ENCODE measurements around the gene STX10. TPM values are rescaled to one million over a fixed set of nuclear protein-coding genes. Genes with fewer than 3 reads are reported as not detected.
"Not testable (repeated sequence)": the region's sequence is repeated elsewhere in the genome, so short reads cannot be mapped to it uniquely, and the experiment has no call there.

STX10 gene
- total RNA-seq, 1 donor from 2014 or later: 75.3 TPM

DNA sequence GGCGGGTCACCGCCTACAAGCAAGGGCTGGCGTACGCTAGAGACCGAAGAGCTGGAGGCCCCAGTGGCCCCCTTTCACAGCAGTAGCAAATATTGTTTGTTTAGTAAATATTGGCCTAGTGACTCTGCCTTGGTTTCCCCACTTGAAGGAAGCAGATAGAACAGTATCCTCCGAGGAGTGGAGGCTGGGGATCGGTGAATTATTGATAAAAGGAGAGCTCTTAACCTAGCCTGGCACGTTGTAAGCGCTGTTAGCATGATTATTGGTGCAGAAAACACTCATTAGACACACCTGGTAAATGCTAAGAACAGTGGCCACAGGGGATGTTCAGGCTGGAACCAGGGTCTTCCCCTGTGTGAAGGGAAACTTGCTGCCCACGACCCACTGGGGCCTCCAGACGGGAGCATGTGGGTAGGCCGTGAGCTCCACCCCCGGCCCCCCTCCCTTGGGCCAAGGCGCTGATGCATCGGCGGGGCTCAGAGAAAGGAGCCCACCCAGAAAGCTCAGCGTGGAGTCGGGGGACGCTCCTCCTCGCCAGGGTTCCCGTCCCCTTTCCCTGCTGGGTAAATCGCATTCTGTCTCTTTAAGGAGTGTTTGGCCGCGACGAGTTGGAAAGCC, 2.3 kb upstream of the STX10 start:
- no peak for DNase-seq (ENCODE audit: low read depth)
- no peak for TF ChIP-seq CTCF (IDR thresholded peaks at IDR 0.05; ENCODE audit: insufficient read depth, low read length, severe bottlenecking)
- Histone ChIP-seq H3K4me3 (ENCODE audit: low read depth, low read length) (peak overlapping the region; percentile 88), H3K36me3 (ENCODE audit: control insufficient read depth, insufficient read depth, low read length) (peaks cover 8% of the 10 kb centered on the region), H3K27me3 (ENCODE audit: control insufficient read depth, insufficient read depth, low read length) (no peaks in the 10 kb centered on the region)
- FAIRE-seq: no peak

DNA sequence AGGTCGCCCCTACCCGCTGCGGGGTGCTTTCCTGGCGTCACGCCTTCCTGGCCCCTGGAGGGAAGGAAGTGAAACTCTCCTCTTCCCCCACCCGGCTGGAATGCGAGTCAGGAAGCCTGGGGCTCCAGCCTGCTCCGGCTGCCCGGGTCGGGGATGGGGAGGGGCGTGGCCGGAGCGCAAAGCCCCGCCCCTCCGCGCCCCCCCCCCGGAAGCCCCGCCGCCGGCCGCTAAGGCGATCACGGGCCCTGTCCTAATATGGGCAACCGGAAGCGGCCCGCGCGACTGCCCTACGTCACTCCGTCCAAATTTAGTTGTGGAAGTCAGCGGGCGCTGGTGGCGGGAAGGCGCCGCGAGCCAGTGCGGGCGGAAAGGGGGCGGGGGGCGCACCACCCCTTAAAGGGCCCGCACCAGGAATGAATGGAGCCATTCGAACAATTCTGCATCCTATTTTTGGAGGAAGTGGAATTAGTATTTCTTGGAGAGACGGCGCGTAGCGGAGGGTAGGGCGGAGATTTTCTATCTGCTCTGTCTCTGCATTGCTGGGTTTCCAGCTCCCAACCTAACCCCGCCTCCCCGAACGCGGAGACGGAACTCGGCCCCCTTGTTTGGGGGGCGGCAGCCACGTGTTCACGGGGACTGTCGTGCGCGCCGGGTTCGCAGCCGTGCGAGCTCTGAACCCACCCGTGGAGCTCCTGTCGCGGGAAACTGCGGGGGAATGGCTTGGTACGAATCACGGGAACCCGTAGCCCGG, 1.6 kb upstream of the STX10 start:
- Histone ChIP-seq H3K27me3 (ENCODE audit: control insufficient read depth, insufficient read depth, low read length) (no peaks in the 10 kb centered on the region), H3K4me3 (ENCODE audit: low read depth, low read length) (peak overlapping the region; percentile 88), H3K36me3 (ENCODE audit: control insufficient read depth, insufficient read depth, low read length) (peaks cover 8% of the 10 kb centered on the region)
- no peak for FAIRE-seq
- TF ChIP-seq CTCF (IDR thresholded peaks at IDR 0.05; ENCODE audit: insufficient read depth, low read length, severe bottlenecking): peak; percentile 38
- DNase-seq (ENCODE audit: low read depth): peak; percentile 84

DNA sequence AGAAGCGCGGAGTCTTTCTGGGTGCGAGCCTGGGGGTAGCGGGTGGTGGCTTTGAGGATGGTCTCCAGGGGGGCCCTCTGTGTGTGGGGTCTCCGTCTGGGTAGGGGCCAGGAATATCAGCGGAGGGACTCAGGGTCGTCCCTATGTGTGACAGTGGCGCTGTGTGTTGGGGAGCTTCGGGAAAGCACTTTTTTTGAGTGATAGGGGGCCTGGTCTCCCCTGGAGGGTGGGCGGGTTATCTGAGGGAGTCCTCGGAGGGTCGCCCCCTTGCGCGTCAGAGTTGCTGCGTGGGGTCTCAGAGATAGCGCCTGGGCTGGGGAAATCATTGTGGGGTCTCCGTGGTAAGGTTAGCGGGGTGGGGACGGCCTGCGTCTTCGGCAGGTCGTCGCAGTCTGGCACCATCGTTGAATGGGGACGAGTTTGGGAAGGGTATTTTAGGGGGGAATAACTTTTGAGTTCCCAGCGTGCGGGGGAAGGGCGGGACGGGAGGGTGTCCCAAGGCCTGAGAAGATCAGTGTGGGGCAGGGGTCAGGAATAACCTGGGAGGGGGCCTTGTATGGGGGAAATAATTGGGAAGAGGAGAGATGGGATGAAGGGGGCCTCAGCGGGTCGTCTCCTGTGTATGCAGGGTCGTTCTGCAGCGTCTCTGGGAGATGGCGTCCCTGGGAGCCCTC, 893 bp upstream of the STX10 start:
- FAIRE-seq (no peak), DNase-seq (ENCODE audit: low read depth) (no peak)
- Histone ChIP-seq H3K36me3 (ENCODE audit: control insufficient read depth, insufficient read depth, low read length) (peaks cover 8% of the 10 kb centered on the region), H3K27me3 (ENCODE audit: control insufficient read depth, insufficient read depth, low read length) (no peaks in the 10 kb centered on the region), H3K4me3 (ENCODE audit: low read depth, low read length) (peak overlapping the region; percentile 66)
- TF ChIP-seq CTCF (IDR thresholded peaks at IDR 0.05; ENCODE audit: insufficient read depth, low read length, severe bottlenecking): no peak

DNA sequence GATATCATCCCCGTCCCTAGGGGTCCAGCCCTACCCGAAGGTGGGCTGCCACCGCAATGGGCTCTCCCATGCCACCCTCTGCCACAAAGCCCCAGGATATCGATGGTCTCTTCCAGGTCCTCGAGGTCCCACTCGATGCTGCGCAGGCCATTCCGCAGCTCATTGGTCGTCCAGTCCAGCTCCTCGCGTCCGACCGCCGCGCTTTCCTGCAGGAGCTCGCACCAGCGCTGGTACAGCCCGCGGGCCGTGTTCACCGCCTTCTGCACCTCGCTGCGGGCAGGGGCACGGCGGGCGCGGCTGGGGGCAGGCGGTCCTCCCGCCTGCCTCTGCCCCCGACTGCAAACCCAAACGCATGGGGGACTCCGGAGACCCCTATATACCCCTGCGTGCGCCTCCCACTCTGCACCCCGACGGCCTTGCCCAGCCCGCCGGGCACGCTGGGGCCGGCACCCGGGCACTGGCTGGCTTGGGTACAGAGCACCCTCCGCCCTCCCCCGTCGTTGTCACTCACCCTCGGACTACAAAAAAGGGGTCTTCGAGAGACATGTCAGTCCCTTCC, 468 bp downstream of the STX10 start:
- DNase-seq (ENCODE audit: low read depth): no peak
- Histone ChIP-seq H3K36me3 (ENCODE audit: control insufficient read depth, insufficient read depth, low read length) (peaks cover 11% of the 10 kb centered on the region), H3K27me3 (ENCODE audit: control insufficient read depth, insufficient read depth, low read length) (no peaks in the 10 kb centered on the region), H3K4me3 (ENCODE audit: low read depth, low read length) (peak overlapping the region; percentile 66)
- TF ChIP-seq CTCF (IDR thresholded peaks at IDR 0.05; ENCODE audit: insufficient read depth, low read length, severe bottlenecking): no peak
- no peak for FAIRE-seq

GRCh38 chr19:13149173-13149627, 975 bp downstream of the STX10 start:
- H3K27me3 ChIP-seq (ENCODE audit: control insufficient read depth, insufficient read depth, low read length); DNase-seq (ENCODE audit: low read depth); FAIRE-seq: not testable (repeated sequence)
- H3K36me3 ChIP-seq (ENCODE audit: control insufficient read depth, insufficient read depth, low read length): peaks cover 14% of the 10 kb centered on the region
- H3K4me3 ChIP-seq (ENCODE audit: low read depth, low read length): peak overlapping the region; percentile 66

Data from bronchial epithelial cell (primary cell).